ENCODE measurements around the gene TSPEAR. TPM values are rescaled to one million over a fixed set of nuclear protein-coding genes. Genes with fewer than 3 reads are reported as not detected.

The TSPEAR gene
- polyA plus RNA-seq, 1 of the 3 experiments (the other 2 are of a cell fraction) = 0.08 TPM

DNA sequence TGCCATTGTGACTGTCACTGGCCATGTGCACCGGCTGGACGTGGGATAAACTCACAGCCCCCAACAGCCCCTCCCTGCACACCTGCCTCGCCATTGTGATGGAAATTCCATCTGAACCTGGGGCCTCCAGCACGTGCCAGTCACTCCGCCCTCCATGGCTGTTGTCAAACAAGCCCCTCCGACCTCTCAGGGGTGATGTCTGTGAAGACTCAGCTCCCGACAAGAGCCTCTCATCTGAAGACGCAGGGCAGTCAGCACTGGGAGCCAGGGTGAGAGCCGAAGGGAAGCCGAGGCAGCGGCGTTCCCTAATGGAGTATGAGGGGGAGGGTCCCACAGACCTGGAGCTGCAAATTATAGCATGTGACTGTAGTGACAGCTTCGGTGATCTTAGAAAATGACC lies 158.7 kb downstream of the TSPEAR start (continued):
- TF ChIP-seq YY1 (IDR thresholded peaks at IDR 0.05; ENCODE audit: low read depth) (no peak), RCOR1 (IDR thresholded peaks at IDR 0.05; ENCODE audit: low read length) (no peak), FOSL2 (IDR thresholded peaks at IDR 0.05; ENCODE audit: borderline replicate concordance, low read depth) (no peak), MXI1 (IDR thresholded peaks at IDR 0.05; ENCODE audit: low read depth, low read length) (no peak), SMC3 (IDR thresholded peaks at IDR 0.05; ENCODE audit: low read depth, low read length) (no peak), NRF1 (IDR thresholded peaks at IDR 0.05; ENCODE audit: low read depth, low read length) (no peak), FOXJ3 (CRISPR knock-in tag; IDR thresholded peaks at IDR 0.05) (no peak)

DNA sequence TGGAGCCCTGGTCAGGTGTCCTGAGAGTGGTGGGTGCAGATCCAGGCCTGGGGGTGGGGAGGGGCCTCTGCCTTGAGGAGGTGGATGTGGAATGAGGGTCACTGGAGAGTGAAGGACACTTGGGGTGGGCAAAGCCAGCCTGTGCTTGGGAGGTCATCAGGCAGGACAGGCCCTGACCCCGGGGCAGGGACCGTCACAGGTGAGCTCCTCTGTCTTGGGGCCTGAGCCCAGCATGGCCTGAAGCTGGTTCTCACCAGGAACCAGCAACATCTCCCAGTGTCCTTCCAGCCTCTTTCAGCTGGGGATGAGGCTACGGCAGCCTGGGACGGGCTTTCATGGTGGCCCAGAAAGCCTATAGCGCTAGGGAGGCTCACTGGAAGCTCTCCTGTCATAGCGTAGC lies 159.2 kb downstream of the TSPEAR start:
- Histone ChIP-seq H3K27ac (ENCODE audit: low read depth in 2 of 2, low read length in 1 of 2) (no peak overlapping the region), H3F3A (replicated peaks; ENCODE audit: insufficient read depth) (no peaks in the 10 kb centered on the region), H3K9me2 (no peaks in the 10 kb centered on the region), H2AFZ (ENCODE audit: low read depth) (no peak overlapping the region), H3K79me2 (ENCODE audit: insufficient read depth) (no peaks in the 10 kb centered on the region), H3K4me3 (ENCODE audit: low read depth in 2 of 2, low read length in 1 of 2) (no peak overlapping the region), H3K9ac (no peak overlapping the region), H3K4me1 (ENCODE audit: control insufficient read depth in 1 of 2, insufficient read depth in 2 of 2, low read depth in 1 of 2, low read length in 1 of 2) (no peaks in the 10 kb centered on the region), H3K9me3 (no peaks in the 10 kb centered on the region), H4K20me1 (ENCODE audit: insufficient read depth) (no peaks in the 10 kb centered on the region), H3K36me3 (replicated peaks in 1 of 2; ENCODE audit: control insufficient read depth in 1 of 2, insufficient read depth in 2 of 2, low read length in 1 of 2) (no peaks in the 10 kb centered on the region), H3K27me3 (ENCODE audit: insufficient read depth) (peaks cover 56% of the 10 kb centered on the region), H3K4me2 (no peak overlapping the region)
- TF ChIP-seq SMC3 (IDR thresholded peaks at IDR 0.05; ENCODE audit: low read depth, low read length) = no peak
- TF ChIP-seq YY1 (IDR thresholded peaks at IDR 0.05; ENCODE audit: low read depth) = no peak
- no peak for TF ChIP-seq ELF1 (IDR thresholded peaks at IDR 0.05)
- ChIA-PET CTCF (no interaction called here), POLR2A (no interaction called here)
- DNase-seq = no peak
- WGBS (ENCODE audit: low lambda C conversion rate) = 80% methylated on average over 1 of the region's 6 CpGs

DNA sequence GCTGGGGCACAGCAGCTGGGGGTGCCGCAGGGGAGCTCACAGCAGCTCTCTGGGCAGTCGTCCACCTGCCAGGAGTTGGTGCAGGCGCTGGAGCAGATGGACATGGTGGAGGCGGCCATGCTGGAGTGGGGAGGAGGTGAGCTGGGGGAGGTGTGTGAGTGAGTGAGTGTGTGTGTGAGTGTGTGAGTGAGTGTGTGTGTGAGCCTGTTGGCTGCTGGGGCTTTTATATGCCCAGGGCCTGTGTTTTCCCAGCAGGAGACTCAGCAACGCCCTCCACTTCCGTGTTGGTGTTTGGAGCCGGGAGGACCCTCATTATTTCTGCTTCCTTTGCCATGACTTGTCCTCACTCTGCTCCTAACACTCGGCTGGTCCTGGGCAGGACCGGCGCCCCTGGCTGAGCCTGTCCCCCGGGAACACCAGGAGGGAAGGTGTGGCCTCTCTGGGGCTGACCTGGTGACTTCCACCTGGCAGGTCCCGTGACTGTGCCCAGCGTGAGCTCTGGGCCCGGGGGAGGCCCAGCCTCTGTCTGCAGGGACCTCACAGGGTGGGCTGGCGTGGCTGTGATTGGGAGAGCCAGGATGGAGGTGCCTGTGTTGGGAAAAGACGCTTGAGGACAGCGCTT lies 159.9 kb downstream of the TSPEAR start, which contains the start of gene KRTAP10-2:
Gene KRTAP10-2, minus strand, starts transcription at position 166 of the 622 bp plus-strand sequence. Its CDS starts 47 bp downstream, at position 119.
- Histone ChIP-seq H3K4me3 (ENCODE audit: low read depth in 2 of 2, low read length in 1 of 2) (no peak within 1 kb of the TSS), H3K9me2 (no peaks in the 10 kb centered on the region), H2AFZ (ENCODE audit: low read depth) (no peak within 1 kb of the TSS), H3K4me1 (ENCODE audit: control insufficient read depth in 1 of 2, insufficient read depth in 2 of 2, low read depth in 1 of 2, low read length in 1 of 2) (no peaks in the 10 kb centered on the region), H3K4me2 (no peak within 1 kb of the TSS), H3K9ac (no peak within 1 kb of the TSS), H3K27me3 (ENCODE audit: insufficient read depth) (peaks cover 49% of the 10 kb centered on the region), H3K36me3 (replicated peaks in 1 of 2; ENCODE audit: control insufficient read depth in 1 of 2, insufficient read depth in 2 of 2, low read length in 1 of 2) (no peaks in the 10 kb centered on the region), H3K79me2 (ENCODE audit: insufficient read depth) (no peaks in the 10 kb centered on the region), H3F3A (replicated peaks; ENCODE audit: insufficient read depth) (no peaks in the 10 kb centered on the region), H3K9me3 (no peaks in the 10 kb centered on the region), H3K27ac (ENCODE audit: low read depth in 2 of 2, low read length in 1 of 2) (no peak within 1 kb of the TSS), H4K20me1 (ENCODE audit: insufficient read depth) (no peaks in the 10 kb centered on the region)
- no peak for DNase-seq
- POLR2A ChIA-PET = no interaction called here
- WGBS (ENCODE audit: low lambda C conversion rate) = 24% methylated on average over 16 of the region's 17 CpGs
- TF ChIP-seq RCOR1 (IDR thresholded peaks at IDR 0.05; ENCODE audit: low read length) (no peak), SIN3A (IDR thresholded peaks at IDR 0.05; ENCODE audit: borderline replicate concordance, low read depth, low read length) (no peak), NRF1 (IDR thresholded peaks at IDR 0.05; ENCODE audit: low read depth, low read length) (no peak), SMC3 (IDR thresholded peaks at IDR 0.05; ENCODE audit: low read depth, low read length) (no peak), GABPA (IDR thresholded peaks at IDR 0.05; ENCODE audit: low read depth) (no peak), FOXJ3 (CRISPR knock-in tag; IDR thresholded peaks at IDR 0.05) (no peak)
- TF ChIP-seq, protein P1, sequence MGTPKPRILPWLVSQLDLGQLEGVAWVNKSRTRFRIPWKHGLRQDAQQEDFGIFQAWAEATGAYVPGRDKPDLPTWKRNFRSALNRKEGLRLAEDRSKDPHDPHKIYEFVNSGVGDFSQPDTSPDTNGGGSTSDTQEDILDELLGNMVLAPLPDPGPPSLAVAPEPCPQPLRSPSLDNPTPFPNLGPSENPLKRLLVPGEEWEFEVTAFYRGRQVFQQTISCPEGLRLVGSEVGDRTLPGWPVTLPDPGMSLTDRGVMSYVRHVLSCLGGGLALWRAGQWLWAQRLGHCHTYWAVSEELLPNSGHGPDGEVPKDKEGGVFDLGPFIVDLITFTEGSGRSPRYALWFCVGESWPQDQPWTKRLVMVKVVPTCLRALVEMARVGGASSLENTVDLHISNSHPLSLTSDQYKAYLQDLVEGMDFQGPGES (IDR thresholded peaks at IDR 0.05; ENCODE audit: low read depth, low read length) = no peak
- TF ChIP-seq, protein P2, sequence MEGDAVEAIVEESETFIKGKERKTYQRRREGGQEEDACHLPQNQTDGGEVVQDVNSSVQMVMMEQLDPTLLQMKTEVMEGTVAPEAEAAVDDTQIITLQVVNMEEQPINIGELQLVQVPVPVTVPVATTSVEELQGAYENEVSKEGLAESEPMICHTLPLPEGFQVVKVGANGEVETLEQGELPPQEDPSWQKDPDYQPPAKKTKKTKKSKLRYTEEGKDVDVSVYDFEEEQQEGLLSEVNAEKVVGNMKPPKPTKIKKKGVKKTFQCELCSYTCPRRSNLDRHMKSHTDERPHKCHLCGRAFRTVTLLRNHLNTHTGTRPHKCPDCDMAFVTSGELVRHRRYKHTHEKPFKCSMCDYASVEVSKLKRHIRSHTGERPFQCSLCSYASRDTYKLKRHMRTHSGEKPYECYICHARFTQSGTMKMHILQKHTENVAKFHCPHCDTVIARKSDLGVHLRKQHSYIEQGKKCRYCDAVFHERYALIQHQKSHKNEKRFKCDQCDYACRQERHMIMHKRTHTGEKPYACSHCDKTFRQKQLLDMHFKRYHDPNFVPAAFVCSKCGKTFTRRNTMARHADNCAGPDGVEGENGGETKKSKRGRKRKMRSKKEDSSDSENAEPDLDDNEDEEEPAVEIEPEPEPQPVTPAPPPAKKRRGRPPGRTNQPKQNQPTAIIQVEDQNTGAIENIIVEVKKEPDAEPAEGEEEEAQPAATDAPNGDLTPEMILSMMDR (IDR thresholded peaks at IDR 0.05) = no peak
- TF ChIP-seq, protein P3, sequence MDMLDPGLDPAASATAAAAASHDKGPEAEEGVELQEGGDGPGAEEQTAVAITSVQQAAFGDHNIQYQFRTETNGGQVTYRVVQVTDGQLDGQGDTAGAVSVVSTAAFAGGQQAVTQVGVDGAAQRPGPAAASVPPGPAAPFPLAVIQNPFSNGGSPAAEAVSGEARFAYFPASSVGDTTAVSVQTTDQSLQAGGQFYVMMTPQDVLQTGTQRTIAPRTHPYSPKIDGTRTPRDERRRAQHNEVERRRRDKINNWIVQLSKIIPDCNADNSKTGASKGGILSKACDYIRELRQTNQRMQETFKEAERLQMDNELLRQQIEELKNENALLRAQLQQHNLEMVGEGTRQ (IDR thresholded peaks at IDR 0.05; ENCODE audit: borderline replicate concordance, low read depth, low read length) = no peak
- TF ChIP-seq, protein P4, sequence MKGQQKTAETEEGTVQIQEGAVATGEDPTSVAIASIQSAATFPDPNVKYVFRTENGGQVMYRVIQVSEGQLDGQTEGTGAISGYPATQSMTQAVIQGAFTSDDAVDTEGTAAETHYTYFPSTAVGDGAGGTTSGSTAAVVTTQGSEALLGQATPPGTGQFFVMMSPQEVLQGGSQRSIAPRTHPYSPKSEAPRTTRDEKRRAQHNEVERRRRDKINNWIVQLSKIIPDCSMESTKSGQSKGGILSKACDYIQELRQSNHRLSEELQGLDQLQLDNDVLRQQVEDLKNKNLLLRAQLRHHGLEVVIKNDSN (IDR thresholded peaks at IDR 0.05; ENCODE audit: borderline replicate concordance, low read depth) = no peak
- CTCF ChIA-PET = no interaction called here

All from SK-N-SH (cell line).